ENCODE measurements around the gene CHRNA4. TPM values are rescaled to one million over a fixed set of nuclear protein-coding genes. Genes with fewer than 3 reads are reported as not detected.

CHRNA4 gene
- total RNA-seq, 4 donors from 2014 or later: 0.20 TPM; not detected in 3

DNA sequence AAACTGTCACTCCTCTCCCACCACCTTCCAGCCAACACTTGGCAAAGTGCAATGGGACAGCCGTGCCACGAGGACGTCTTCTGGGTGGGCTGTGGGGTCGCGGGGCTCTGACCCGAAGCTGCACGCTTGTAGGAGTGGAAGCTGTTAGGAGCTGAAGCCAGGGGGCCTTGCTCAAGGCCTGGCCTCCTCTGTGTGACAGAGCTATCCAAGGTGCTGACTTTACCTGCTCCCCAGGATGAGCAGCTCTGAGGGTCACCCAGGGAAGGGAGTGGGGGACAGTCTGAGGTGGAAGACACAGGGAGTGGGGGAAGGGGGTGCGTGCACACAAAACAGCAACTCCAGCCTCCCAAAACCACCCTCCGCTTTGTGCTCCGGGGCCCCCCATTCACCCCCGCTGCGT, 17.5 kb upstream of the CHRNA4 start:
- H3K9me3 ChIP-seq: no peaks in the 10 kb centered on the region
- H3K27me3 ChIP-seq: peaks cover 69% of the 10 kb centered on the region
- 65 to 90% methylated on average over 2 to 12 of the region's 12 CpGs for WGBS, 2 donors (ENCODE audit: low coverage in 1 of 2)
- intact Hi-C loops (cut with DNase I; ENCODE audit: low total_unique reads) (no loop called here), in situ Hi-C loops (cut with MboI; ENCODE audit: low pct_ligation_motif_present in 1 of 4, low pct_unique_long_range_greater_than_20kb in 1 of 4, low sequenced_read_pairs in 3 of 4) (no loop called here)
- TF ChIP-seq POLR2A (IDR thresholded peaks at IDR 0.05) (no peak), CTCF (IDR thresholded peaks at IDR 0.05) (no peak), POLR2AphosphoS5 (IDR thresholded peaks at IDR 0.05) (no peak), EP300 (IDR thresholded peaks at IDR 0.05; ENCODE audit: low read depth) (no peak)
- no peak overlapping the region for H3K4me3 ChIP-seq
- H3K36me3 ChIP-seq: no peaks in the 10 kb centered on the region
- H3K4me1 ChIP-seq: no peaks in the 10 kb centered on the region
- no peak for DNase-seq
- no peak overlapping the region for H3K27ac ChIP-seq

DNA sequence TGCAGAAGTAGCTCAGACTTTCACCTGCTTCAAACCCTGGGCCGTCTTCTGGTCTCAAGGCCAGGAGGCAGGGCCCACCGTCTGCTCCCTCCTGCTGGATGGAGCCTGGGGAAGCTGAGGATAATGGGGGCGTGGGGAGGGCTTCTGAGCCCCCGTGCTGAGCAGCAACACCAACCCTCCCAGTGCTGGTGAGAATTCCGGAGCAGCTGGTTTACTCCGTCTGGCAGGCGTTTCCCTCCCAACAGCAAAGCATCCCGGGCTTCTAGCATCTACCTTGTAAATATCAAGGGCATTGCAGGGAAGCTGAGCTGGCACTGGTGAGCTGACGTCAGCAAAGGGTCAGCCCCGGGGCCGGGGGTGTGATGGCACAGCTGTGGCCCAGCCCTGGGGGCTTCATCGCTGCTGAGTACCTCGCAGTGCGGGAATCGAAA, 16.8 kb upstream of the CHRNA4 start:
- Histone ChIP-seq H3K27ac (no peak overlapping the region), H3K4me3 (no peak overlapping the region), H3K4me1 (no peaks in the 10 kb centered on the region), H3K9me3 (no peaks in the 10 kb centered on the region), H3K36me3 (no peaks in the 10 kb centered on the region), H3K27me3 (peaks cover 72% of the 10 kb centered on the region)
- no peak for DNase-seq
- no peak for TF ChIP-seq POLR2AphosphoS5 (IDR thresholded peaks at IDR 0.05)
- TF ChIP-seq CTCF (IDR thresholded peaks at IDR 0.05): no peak
- no peak for TF ChIP-seq EP300 (IDR thresholded peaks at IDR 0.05; ENCODE audit: low read depth)
- TF ChIP-seq POLR2A (IDR thresholded peaks at IDR 0.05): no peak
- intact Hi-C loops (cut with DNase I; ENCODE audit: low total_unique reads): no loop called here
- WGBS, 2 donors (ENCODE audit: low coverage in 1 of 2): 36% methylated on average over 15 of the region's 15 CpGs; no CpG with 5 or more reads in 1 of the 2 donors
- in situ Hi-C loops (cut with MboI; ENCODE audit: low pct_ligation_motif_present in 1 of 4, low pct_unique_long_range_greater_than_20kb in 1 of 4, low sequenced_read_pairs in 3 of 4): no loop called here

DNA sequence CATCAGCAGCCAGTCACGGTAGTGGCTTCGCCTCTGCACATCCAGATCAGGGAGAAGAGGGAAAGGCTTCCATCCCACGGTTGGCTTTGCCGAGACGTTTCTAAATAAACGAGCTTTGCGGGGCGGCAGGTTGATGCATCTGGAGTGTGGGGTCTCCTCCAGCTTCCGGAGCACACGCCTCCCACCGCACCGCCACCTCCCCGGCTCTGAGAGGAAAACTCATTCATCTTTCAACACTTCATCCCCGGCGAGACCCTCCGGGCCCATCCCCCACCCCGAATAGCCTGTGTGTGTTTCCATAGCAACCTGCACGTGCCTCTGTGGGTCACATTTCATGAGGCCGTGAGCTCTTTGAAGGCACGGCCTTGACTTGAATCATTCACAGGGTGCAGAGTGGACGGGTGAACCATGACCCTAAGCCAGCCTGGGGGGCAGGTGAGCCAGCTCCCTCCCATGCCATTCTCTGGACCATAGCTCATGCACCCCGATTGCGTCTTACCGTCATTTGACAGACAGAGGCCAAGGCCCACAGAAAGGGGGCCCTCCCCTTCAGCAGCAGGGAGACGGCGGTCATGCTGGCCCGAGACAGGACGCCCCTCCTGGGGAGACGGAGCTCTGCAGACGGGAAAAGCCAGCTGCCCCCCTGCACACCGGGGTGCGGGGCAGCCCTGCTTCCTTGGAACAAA, 16.2 kb upstream of the CHRNA4 start:
- Histone ChIP-seq H3K4me1 (no peaks in the 10 kb centered on the region), H3K27me3 (peaks cover 68% of the 10 kb centered on the region), H3K9me3 (no peaks in the 10 kb centered on the region), H3K4me3 (no peak overlapping the region), H3K36me3 (no peaks in the 10 kb centered on the region), H3K27ac (no peak overlapping the region)
- no peak for DNase-seq
- intact Hi-C loops (cut with DNase I; ENCODE audit: low total_unique reads) (no loop called here), in situ Hi-C loops (cut with MboI; ENCODE audit: low pct_ligation_motif_present in 1 of 4, low pct_unique_long_range_greater_than_20kb in 1 of 4, low sequenced_read_pairs in 3 of 4) (no loop called here)
- TF ChIP-seq EP300 (IDR thresholded peaks at IDR 0.05; ENCODE audit: low read depth) (no peak), POLR2A (IDR thresholded peaks at IDR 0.05) (no peak), CTCF (IDR thresholded peaks at IDR 0.05) (no peak), POLR2AphosphoS5 (IDR thresholded peaks at IDR 0.05) (no peak)
- WGBS, 2 donors (ENCODE audit: low coverage in 1 of 2): 16% methylated on average over 32 of the region's 32 CpGs; no CpG with 5 or more reads in 1 of the 2 donors

DNA sequence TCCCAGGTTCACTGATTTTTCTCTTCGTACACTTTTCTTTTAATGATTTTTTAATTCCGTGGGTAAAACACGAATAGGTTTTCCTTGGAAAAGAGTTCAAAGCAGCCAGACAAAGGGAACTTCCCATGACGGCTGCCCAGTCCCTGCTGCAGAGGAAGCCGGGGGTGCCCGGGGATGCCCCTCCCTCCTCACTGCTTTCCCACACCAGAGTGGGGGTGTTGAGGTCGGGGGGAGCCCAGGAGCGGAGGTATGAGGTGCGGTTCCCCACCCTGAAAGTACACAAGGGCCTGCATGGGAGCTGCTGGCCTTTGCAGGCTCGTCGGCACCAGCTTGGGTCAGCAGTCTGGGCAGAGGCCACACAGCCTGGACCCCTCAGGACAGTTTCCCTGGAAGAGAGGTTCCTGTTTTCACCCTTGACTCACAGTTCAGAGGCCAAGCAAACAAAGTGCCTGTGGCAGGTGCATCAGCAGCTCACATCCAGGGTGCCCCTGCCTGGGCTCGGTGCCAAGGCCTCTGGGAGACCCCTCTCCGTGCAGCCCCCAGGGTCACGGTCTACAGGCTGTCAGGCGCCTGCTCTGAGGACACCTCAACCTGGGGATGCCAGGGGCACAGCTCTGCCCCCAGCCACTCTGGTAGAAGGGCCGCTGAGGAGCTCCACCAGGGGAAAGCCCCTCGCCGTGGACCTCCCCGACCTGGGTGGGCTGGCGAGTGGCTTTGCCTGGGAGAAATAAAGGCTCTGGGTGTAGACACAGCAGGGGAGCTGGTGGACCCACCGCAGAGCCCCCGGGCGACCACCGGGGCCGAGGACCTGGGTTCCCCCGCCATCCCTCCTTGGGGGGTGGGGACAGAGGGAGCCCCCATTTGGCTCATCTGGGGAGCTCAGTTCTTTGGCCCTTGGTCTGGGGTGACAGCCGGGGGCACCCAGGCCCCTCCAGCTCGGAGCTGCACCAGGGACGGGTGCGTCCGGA, 15.4 kb upstream of the CHRNA4 start:
- intact Hi-C loops (cut with DNase I; ENCODE audit: low total_unique reads): no loop called here
- Histone ChIP-seq H3K4me3 (no peak overlapping the region), H3K9me3 (no peaks in the 10 kb centered on the region), H3K4me1 (no peaks in the 10 kb centered on the region), H3K36me3 (no peaks in the 10 kb centered on the region), H3K27ac (no peak overlapping the region), H3K27me3 (peaks cover 66% of the 10 kb centered on the region)
- in situ Hi-C loops (cut with MboI; ENCODE audit: low pct_ligation_motif_present in 1 of 4, low pct_unique_long_range_greater_than_20kb in 1 of 4, low sequenced_read_pairs in 3 of 4): no loop called here
- no peak for DNase-seq
- TF ChIP-seq POLR2AphosphoS5 (IDR thresholded peaks at IDR 0.05) (no peak), POLR2A (IDR thresholded peaks at IDR 0.05) (no peak), EP300 (IDR thresholded peaks at IDR 0.05; ENCODE audit: low read depth) (no peak), CTCF (IDR thresholded peaks at IDR 0.05) (no peak)
- 35 to 48% methylated on average over 12 to 30 of the region's 31 CpGs for WGBS, 2 donors (ENCODE audit: low coverage in 1 of 2)
